Measurements from ENCODE around the gene CD2. TPM values are rescaled to one million over a fixed set of nuclear protein-coding genes. Genes with fewer than 3 reads are reported as not detected.

CD2 gene
- total and polyA plus RNA-seq, 2 experiments from 2014 or later = not detected

DNA sequence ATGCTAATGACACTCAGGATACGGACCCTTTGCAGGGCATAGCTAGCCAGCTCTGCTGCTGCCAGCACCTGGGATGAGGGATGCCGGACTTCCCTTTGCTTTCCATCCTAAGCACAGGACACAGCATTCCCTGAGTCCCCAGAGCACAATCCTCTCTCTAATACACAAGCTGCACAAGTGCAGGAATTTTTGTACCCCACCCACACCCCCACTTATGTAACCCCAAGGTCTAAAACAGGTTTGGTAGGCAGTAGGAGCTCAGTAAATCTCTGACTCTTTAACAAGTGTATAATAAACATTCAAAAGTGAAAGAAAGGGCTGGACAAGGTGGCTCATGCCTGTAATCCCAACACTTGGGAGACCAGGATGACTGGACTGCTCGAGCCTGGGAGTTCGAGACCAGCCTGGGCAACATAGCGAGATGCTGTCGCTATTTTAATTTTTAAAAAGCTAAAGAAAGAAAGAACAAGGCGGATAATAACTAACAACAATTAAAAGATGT is 44.5 kb upstream of the CD2 start:
- H2AFZ ChIP-seq = no peak overlapping the region
- H4K20me1 ChIP-seq (ENCODE audit: insufficient read depth) = no peaks in the 10 kb centered on the region
- 72 to 86% methylated on average over 7 of the region's 7 CpGs for WGBS, 2 experiments (ENCODE audit: low coverage in 1 of 2, low lambda C conversion rate in 2 of 2, missing lambda C conversion rate in 2 of 2)
- no peaks in the 10 kb centered on the region for H3K4me1 ChIP-seq (ENCODE audit: insufficient read depth)
- peaks cover 23% of the 10 kb centered on the region; the same call in 1 of the 2 replicates for H3K27me3 ChIP-seq (replicated peaks; ENCODE audit: insufficient read depth)
- in situ Hi-C loops (cut with MboI) = no loop called here
- H3K9ac ChIP-seq = no peak overlapping the region
- H3K4me2 ChIP-seq (ENCODE audit: unreplicated experiment) = no peak overlapping the region
- no peak for DNase-seq
- H3F3A ChIP-seq (ENCODE audit: insufficient read depth) = no peaks in the 10 kb centered on the region
- H3K27ac ChIP-seq = no peak overlapping the region
- H3K4me3 ChIP-seq = no peak overlapping the region
- no peaks in the 10 kb centered on the region for H3K9me3 ChIP-seq (ENCODE audit: low read depth)
- no peaks in the 10 kb centered on the region for H3K9me2 ChIP-seq (ENCODE audit: insufficient read depth)
- H3K79me2 ChIP-seq (ENCODE audit: insufficient read depth) = no peaks in the 10 kb centered on the region
- no peaks in the 10 kb centered on the region for H3K36me3 ChIP-seq (ENCODE audit: low read depth)
- TF ChIP-seq EZH2 (IDR thresholded peaks at IDR 0.05; ENCODE audit: insufficient read depth, poor library complexity, severe bottlenecking) (no peak), EZH2phosphoT487 (IDR thresholded peaks at IDR 0.05; ENCODE audit: insufficient read depth, low read depth) (no peak)

DNA sequence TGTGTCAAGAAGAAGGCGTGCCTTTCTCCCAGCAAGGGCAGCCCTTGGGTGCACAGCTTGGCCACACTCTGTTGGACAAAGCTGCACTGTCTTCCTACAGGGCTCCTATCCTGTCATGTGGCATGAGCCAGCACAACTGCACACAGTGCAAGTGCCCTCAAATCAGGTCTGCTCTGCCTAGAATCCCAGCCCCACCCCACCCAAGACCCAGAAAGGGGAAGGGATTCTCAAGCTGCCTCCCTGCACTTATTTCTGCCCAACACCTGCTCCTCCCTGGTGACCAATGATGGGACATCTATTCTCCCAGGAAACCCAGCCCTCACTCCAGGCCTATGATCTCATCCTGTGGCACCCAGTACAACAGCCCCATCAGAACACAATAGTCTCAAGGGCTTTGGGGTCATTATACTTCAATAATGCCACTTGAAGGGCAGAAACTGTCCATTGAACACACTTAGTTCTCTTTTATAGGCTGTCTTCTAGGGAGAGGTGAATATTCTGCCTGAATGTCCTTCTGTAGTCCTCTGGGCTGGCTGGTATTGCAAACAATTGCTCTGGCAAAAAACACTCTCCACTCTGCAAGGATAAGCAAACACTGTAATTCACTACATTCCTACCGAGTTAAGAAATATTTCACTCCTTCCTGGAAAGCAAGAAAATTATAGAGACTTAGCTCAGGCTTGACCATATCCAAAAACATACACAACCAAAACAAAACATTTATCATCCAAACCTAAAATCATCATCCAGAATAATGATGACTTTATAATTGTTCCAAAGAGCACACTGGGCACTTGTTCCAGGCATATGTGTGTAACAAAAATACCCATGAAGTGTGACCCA is 43.6 kb upstream of the CD2 start:
- no peak for DNase-seq
- TF ChIP-seq EZH2 (IDR thresholded peaks at IDR 0.05; ENCODE audit: insufficient read depth, poor library complexity, severe bottlenecking) = no peak
- no peak for TF ChIP-seq EZH2phosphoT487 (IDR thresholded peaks at IDR 0.05; ENCODE audit: insufficient read depth, low read depth)
- no peak overlapping the region for H3K4me3 ChIP-seq
- peaks cover 23% of the 10 kb centered on the region; the same call in 1 of the 2 replicates for H3K27me3 ChIP-seq (replicated peaks; ENCODE audit: insufficient read depth)
- H3K9me3 ChIP-seq (ENCODE audit: low read depth) = no peaks in the 10 kb centered on the region
- no peak overlapping the region for H2AFZ ChIP-seq
- no peaks in the 10 kb centered on the region for H3K9me2 ChIP-seq (ENCODE audit: insufficient read depth)
- 21 to 22% methylated on average over 2 of the region's 2 CpGs for WGBS, 2 experiments (ENCODE audit: low coverage in 1 of 2, low lambda C conversion rate in 2 of 2, missing lambda C conversion rate in 2 of 2)
- H3F3A ChIP-seq (ENCODE audit: insufficient read depth) = no peaks in the 10 kb centered on the region
- H4K20me1 ChIP-seq (ENCODE audit: insufficient read depth) = no peaks in the 10 kb centered on the region
- no peak overlapping the region for H3K27ac ChIP-seq
- no peaks in the 10 kb centered on the region for H3K79me2 ChIP-seq (ENCODE audit: insufficient read depth)
- no peak overlapping the region for H3K4me2 ChIP-seq (ENCODE audit: unreplicated experiment)
- no peaks in the 10 kb centered on the region for H3K36me3 ChIP-seq (ENCODE audit: low read depth)
- H3K9ac ChIP-seq = no peak overlapping the region
- in situ Hi-C loops (cut with MboI) = no loop called here
- no peaks in the 10 kb centered on the region for H3K4me1 ChIP-seq (ENCODE audit: insufficient read depth)

DNA sequence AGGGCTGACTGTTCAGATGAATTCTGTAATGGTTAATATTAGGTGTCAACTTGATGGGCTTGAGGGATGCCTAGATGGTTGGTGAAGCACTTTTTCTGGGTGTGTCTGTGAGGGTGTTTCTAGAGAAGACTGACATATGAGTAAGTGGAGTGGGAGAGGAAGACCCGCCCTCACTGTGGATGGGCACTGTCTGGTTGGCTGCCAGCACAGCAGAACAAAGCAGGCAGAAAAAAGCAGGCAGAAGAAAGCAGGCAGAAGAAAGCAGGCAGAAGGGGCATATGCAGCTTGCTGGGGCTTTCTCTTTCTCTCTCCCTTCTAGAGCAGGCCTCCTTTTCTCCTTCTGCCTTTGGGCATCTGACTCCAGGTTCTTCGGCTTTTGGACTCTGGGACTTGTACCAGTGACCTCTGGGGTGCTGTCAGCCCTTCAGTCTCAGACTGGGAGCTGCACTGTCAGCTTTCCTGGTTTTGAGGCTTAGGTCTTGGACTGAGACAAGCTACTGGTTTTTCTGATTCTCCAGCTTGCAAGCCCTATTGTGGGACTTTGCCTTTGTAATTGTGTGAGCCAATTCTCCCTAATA is 42.9 kb upstream of the CD2 start:
- no peaks in the 10 kb centered on the region for H3K9me3 ChIP-seq (ENCODE audit: low read depth)
- no peak for DNase-seq
- no peaks in the 10 kb centered on the region for H3K9me2 ChIP-seq (ENCODE audit: insufficient read depth)
- no peak overlapping the region for H3K9ac ChIP-seq
- H3K27ac ChIP-seq = no peak overlapping the region
- H3K79me2 ChIP-seq (ENCODE audit: insufficient read depth) = no peaks in the 10 kb centered on the region
- H3K4me1 ChIP-seq (ENCODE audit: insufficient read depth) = no peaks in the 10 kb centered on the region
- 17 to 21% methylated on average over 2 of the region's 2 CpGs for WGBS, 2 experiments (ENCODE audit: low coverage in 1 of 2, low lambda C conversion rate in 2 of 2, missing lambda C conversion rate in 2 of 2)
- H3K4me2 ChIP-seq (ENCODE audit: unreplicated experiment) = no peak overlapping the region
- TF ChIP-seq EZH2 (IDR thresholded peaks at IDR 0.05; ENCODE audit: insufficient read depth, poor library complexity, severe bottlenecking) (no peak), EZH2phosphoT487 (IDR thresholded peaks at IDR 0.05; ENCODE audit: insufficient read depth, low read depth) (no peak)
- no peaks in the 10 kb centered on the region for H3K36me3 ChIP-seq (ENCODE audit: low read depth)
- in situ Hi-C loops (cut with MboI) = no loop called here
- no peaks in the 10 kb centered on the region for H3F3A ChIP-seq (ENCODE audit: insufficient read depth)
- no peaks in the 10 kb centered on the region for H4K20me1 ChIP-seq (ENCODE audit: insufficient read depth)
- no peak overlapping the region for H2AFZ ChIP-seq
- peaks cover 23% of the 10 kb centered on the region; the same call in 1 of the 2 replicates for H3K27me3 ChIP-seq (replicated peaks; ENCODE audit: insufficient read depth)
- no peak overlapping the region for H3K4me3 ChIP-seq

DNA sequence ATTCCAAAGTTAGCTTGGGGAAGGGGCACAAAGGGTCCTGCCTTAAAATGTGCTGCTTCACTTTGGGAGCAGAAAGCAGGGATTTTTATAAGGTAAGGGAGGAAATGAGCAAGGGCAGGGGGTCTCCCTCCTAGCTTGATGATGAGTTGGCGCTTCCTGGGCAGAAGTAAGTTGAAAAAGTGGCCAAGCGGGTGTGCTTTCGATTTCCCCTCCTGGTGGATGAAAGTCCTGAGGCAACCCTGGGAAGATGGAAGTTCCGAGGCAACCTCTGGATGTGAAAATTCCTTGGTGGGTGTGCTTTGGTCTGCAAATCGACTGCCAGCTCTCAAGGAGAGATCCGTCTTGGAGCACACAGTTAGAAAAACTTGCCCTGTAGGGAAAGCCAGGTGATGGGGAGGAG is 41.7 kb upstream of the CD2 start:
- Histone ChIP-seq H3K9me3 (ENCODE audit: low read depth) (no peaks in the 10 kb centered on the region), H3K27ac (no peak overlapping the region), H3K4me2 (ENCODE audit: unreplicated experiment) (no peak overlapping the region), H3K9me2 (ENCODE audit: insufficient read depth) (no peaks in the 10 kb centered on the region), H3F3A (ENCODE audit: insufficient read depth) (no peaks in the 10 kb centered on the region), H3K27me3 (replicated peaks; ENCODE audit: insufficient read depth) (peaks cover 21% of the 10 kb centered on the region; the same call in 1 of the 2 replicates), H4K20me1 (ENCODE audit: insufficient read depth) (no peaks in the 10 kb centered on the region), H3K9ac (no peak overlapping the region), H2AFZ (no peak overlapping the region), H3K4me3 (no peak overlapping the region), H3K79me2 (ENCODE audit: insufficient read depth) (no peaks in the 10 kb centered on the region), H3K4me1 (ENCODE audit: insufficient read depth) (no peaks in the 10 kb centered on the region), H3K36me3 (ENCODE audit: low read depth) (no peaks in the 10 kb centered on the region)
- TF ChIP-seq EZH2phosphoT487 (IDR thresholded peaks at IDR 0.05; ENCODE audit: insufficient read depth, low read depth) (no peak), EZH2 (IDR thresholded peaks at IDR 0.05; ENCODE audit: insufficient read depth, poor library complexity, severe bottlenecking) (no peak)
- 57% methylated on average over 6 of the region's 6 CpGs for WGBS, 2 experiments (ENCODE audit: low coverage in 1 of 2, low lambda C conversion rate in 2 of 2, missing lambda C conversion rate in 2 of 2)
- DNase-seq = no peak
- in situ Hi-C loops (cut with MboI) = no loop called here

All from GM23248 (cell line).